Immature natural killer cell (primary cell): ENCODE data around the gene CEP85L. TPM values are rescaled to one million over a fixed set of nuclear protein-coding genes. Genes with fewer than 3 reads are reported as not detected.

Source experiments
- DNase-seq, 3 donors: peaks; one replicate each; pipeline ENCODE4 v3.0.0; 2022; ENCODE audit warnings: mixed read lengths in 1 of 3
- H3K27ac Mint-ChIP-seq, 6 donors: one replicate each; pipeline ENCODE4 v1.8.0; 2020; ENCODE audit warnings: mixed read lengths in 6 of 6, mild to moderate bottlenecking in 5 of 6, inconsistent platforms in 4 of 6, moderate library complexity in 3 of 6
- H3K27me3 Mint-ChIP-seq, 3 donors: one replicate each; pipeline ENCODE4 v1.8.0; 2020 to 2021; ENCODE audit warnings: low read depth in 3 of 3, mild to moderate bottlenecking in 3 of 3, mixed read lengths in 3 of 3, moderate library complexity in 3 of 3, inconsistent platforms in 1 of 3
- H3K36me3 Mint-ChIP-seq, 3 donors: one replicate each; pipeline ENCODE4 v1.8.0; 2020; ENCODE audit warnings: mixed read lengths in 3 of 3, inconsistent platforms in 2 of 3, mild to moderate bottlenecking in 2 of 3
- H3K4me1 Mint-ChIP-seq, 2 donors: one replicate each; pipeline ENCODE4 v1.8.0; 2020; ENCODE audit warnings: inconsistent platforms in 2 of 2, mild to moderate bottlenecking in 2 of 2, mixed read lengths in 2 of 2, moderate library complexity in 1 of 2
- H3K4me3 Mint-ChIP-seq, 5 donors: one replicate each; pipeline ENCODE4 v1.8.0; 2020; ENCODE audit warnings: mild to moderate bottlenecking in 5 of 5, mixed read lengths in 5 of 5, inconsistent platforms in 3 of 5, moderate library complexity in 3 of 5
- H3K9me3 Mint-ChIP-seq, 6 donors: one replicate each; pipeline ENCODE4 v1.8.0; 2020; ENCODE audit warnings: mild to moderate bottlenecking in 6 of 6, mixed read lengths in 6 of 6, inconsistent platforms in 4 of 6, moderate library complexity in 3 of 6
- polyA plus RNA-seq, 3 donors: library from polyadenylated mRNA; unstranded; fragments of 300-500 nt; fragmentation: Illumina TruSeq; gene quantifications; one replicate each; pipeline ENCODE4 v1.2.3, GENCODE V29; 2021

Gene CEP85L
- polyA plus RNA-seq, 3 donors from 2014 or later, result 20.1 to 23.5 (median 21.5) TPM

DNA sequence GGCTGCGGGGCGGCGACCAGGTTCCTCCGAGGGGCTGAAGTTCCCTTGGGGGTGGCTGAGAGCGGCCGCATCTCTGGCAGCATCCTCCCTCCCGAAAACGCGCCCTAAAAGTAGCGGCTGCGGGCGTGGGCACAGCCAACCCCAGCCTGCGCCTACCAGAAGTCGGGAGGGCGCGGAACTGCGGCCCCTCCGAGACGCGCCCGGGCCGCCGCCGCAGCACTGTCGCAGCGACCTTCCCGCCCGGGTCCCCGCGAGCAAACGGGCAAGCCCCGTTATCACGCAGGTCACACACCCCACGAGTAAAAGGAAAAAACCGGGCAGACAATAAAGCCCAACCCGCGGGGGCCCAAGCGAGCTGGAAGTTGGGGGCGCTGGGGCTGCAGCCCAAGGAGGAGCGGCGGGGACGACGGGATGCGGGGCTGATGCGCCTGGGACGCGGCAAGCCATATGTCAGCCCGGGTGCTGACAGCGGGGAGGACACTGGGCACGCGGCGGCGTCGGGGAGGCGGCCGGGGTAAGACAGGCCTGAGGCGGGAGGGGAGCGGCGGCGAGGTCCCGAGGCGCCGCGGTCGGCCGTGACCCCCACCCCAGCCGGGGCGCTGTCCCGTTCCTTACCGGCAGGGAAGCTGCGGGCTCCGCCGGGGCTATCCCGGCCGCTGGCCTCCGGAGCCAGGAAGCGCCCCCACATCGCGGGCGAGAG lies 659 bp downstream of the CEP85L start:
- DNase-seq, result peak; percentile 49 to 58 (median 50)
- H3K4me3 Mint-ChIP-seq, result peak overlapping the region; percentile 86 to 98 (median 89)
- H3K27me3 Mint-ChIP-seq, result peaks cover 0 to 4% (median 0%) of the 10 kb centered on the region in 3 donors
- H3K9me3 Mint-ChIP-seq, result no peaks in the 10 kb centered on the region
- H3K36me3 Mint-ChIP-seq, result no peaks in the 10 kb centered on the region
- H3K4me1 Mint-ChIP-seq, result peaks cover 26 to 36% of the 10 kb centered on the region in 2 donors
- peak overlapping the region; percentile 60 to 78 (median 72) for H3K27ac Mint-ChIP-seq

DNA sequence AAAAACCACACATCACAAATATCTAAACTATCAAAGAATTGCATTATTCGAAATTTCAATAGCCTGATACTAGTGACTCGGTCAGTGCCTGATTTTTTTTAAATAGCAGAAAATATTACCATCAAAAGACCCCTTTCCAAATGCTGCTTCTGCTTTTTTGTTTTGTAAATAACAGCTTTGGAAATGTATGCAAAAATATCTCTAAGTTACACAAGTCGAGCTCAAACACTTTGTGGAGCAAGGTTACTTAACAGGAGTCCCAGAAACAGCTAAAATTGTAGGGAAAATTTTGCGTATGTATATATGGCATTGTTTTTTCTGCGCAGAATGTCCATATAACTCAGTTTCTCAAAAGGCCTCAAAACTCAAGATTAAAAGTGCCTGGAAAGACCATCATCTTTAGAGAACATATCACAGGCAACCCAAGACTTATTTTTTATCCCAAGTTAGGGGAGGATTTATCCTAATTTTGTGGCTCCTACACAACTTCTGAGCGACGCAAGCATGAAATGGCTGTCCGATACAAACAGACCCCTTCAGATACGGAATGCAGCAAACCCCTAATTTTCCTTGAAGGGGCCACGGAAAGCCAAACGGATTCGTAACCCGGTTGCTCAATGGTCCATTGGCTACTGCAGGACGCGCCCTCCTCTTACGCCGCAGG lies 1.3 kb downstream of the CEP85L start:
- DNase-seq, result no peak
- peaks cover 0 to 7% (median 0%) of the 10 kb centered on the region in 3 donors for H3K27me3 Mint-ChIP-seq
- H3K4me1 Mint-ChIP-seq, result peaks cover 28 to 38% of the 10 kb centered on the region in 2 donors
- H3K27ac Mint-ChIP-seq, result peak overlapping the region; percentile 60 to 78 (median 68)
- H3K36me3 Mint-ChIP-seq, result peaks cover 0 to 3% (median 0%) of the 10 kb centered on the region in 3 donors
- peak overlapping the region; percentile 84 to 89 (median 87) for H3K4me3 Mint-ChIP-seq
- no peaks in the 10 kb centered on the region for H3K9me3 Mint-ChIP-seq

DNA sequence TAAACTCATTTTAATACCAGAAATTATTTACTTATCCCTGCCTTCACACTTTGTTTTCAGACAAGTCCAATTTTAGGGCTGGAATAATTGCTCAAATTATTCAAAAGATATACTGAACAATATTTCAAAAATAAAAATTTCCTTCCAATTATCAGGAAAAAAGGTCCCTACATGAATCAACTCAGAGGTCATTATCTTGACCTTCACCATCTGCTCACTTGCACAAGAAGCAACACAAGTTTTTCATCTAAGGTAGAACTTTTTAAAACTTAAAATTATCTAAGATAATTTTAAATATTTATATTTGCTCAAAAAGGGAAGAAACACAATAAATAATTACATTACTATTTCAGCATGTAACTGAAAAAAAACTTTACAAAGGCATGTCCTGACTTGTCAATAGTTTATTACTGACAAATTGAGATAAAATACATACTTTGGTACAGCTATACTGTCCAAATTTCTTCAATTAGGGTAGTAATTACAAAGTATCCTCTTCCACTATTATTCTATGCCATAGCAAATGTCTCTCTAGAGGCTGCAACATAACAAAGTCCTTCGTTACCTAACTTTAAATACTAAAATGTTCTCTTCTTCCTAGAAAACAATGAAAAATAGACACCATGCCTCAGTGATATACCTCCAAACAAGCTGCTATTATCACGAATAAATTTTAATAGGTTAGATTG lies 2.4 kb downstream of the CEP85L start:
- Mint-ChIP-seq H3K9me3 (no peaks in the 10 kb centered on the region), H3K27ac (no peak overlapping the region), H3K27me3 (peaks cover 0 to 8% (median 0%) of the 10 kb centered on the region in 3 donors), H3K36me3 (peaks cover 0 to 4% (median 0%) of the 10 kb centered on the region in 3 donors), H3K4me3 (peak overlapping the region in 4 of 5 donors; percentile 42 to 89 (median 86)), H3K4me1 (peaks cover 37 to 48% of the 10 kb centered on the region in 2 donors)
- no peak for DNase-seq

DNA sequence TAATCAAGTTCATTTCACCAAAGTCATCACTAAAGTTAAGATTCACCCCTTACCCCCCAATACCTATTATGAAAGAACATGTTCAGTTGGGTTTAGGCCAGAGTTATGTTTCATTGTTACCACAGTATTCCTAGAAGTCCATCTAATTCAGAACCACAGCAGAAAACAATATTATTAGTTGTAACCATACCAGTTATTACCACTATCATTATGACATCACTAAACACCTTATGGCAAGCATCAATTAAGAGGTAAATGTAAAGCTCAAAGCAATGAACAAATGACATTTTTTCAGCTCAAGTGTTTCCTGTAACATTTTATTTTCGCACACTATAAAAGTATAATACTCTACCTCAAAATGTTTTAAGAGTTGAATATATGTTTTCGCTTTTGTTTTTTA lies 4.4 kb downstream of the CEP85L start:
- peaks cover 38 to 49% of the 10 kb centered on the region in 2 donors for H3K4me1 Mint-ChIP-seq
- H3K27me3 Mint-ChIP-seq, result peaks cover 0 to 8% (median 0%) of the 10 kb centered on the region in 3 donors
- no peak overlapping the region for H3K4me3 Mint-ChIP-seq
- peaks cover 0 to 4% (median 0%) of the 10 kb centered on the region in 3 donors for H3K36me3 Mint-ChIP-seq
- DNase-seq, result no peak
- H3K9me3 Mint-ChIP-seq, result no peaks in the 10 kb centered on the region
- peak overlapping the region in 1 of 6 donors; percentile 36 for H3K27ac Mint-ChIP-seq

DNA sequence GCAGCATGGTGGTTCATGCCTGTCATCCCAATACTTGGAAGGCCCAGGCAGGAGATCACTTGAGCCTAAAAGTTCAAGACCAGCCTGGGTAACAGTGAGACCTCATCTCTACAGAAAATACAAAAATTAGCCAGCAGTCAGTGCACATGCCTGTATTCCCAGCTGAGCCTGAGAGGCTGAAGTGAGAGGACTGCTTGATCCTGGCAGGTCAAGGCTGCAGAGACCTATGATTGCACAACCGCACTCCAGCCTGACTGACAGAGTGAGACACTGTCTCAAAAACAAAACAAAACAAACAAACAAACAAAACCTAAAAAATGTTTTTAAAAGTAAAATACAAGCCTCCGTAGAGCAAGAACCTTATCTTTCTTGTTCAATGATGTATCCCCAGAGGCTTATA lies 6.0 kb downstream of the CEP85L start:
- H3K4me1 Mint-ChIP-seq, result peaks cover 34 to 50% of the 10 kb centered on the region in 2 donors
- H3K9me3 Mint-ChIP-seq, result no peaks in the 10 kb centered on the region
- H3K36me3 Mint-ChIP-seq, result peaks cover 0 to 4% (median 0%) of the 10 kb centered on the region in 3 donors
- no peak overlapping the region for H3K4me3 Mint-ChIP-seq
- peak overlapping the region in 1 of 6 donors; percentile 59 for H3K27ac Mint-ChIP-seq
- DNase-seq, result no peak
- peaks cover 0 to 4% (median 0%) of the 10 kb centered on the region in 3 donors for H3K27me3 Mint-ChIP-seq

DNA sequence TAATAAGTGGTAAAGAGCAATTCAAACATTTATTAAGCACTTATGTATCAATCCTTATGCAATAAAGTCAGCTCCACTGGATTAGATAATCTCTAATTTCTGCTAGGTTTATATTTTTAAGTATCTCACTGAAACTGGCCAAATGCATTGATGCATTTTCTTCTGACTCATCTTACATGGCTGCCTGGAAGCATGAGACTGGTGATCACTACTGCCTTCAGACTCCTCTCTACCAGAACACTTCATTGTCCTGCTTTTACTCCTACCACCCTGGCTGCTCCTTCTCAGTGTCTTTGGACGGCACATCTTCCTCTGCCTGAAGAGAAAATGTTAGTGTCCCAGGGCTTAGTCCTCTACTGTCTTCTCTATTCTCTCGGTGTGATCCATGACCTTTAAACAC lies 7.4 kb downstream of the CEP85L start:
- Mint-ChIP-seq H3K4me3 (no peak overlapping the region), H3K36me3 (peaks cover 0 to 4% (median 0%) of the 10 kb centered on the region in 3 donors), H3K27ac (no peak overlapping the region), H3K27me3 (peaks cover 0 to 4% (median 0%) of the 10 kb centered on the region in 3 donors), H3K4me1 (peaks cover 32 to 50% of the 10 kb centered on the region in 2 donors), H3K9me3 (no peaks in the 10 kb centered on the region)
- DNase-seq, result no peak

DNA sequence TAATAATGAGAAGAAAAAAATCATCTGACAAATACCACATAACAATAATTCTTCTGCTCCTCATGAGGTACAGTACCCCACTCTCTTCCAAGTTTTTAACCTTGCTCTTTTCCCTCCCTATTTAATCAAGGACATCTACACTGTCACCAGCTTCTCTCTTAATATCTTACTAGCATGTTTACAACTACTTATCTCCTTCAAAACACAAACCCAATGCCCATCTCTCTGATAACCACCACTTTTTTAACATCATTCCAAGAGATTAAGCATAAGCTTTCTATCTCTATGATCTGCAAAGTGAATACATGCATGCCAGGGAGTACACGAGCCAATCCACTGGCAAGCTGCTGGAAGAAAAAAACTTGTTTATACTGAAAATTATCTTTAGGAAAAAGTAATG lies 10.3 kb downstream of the CEP85L start:
- Mint-ChIP-seq H3K36me3 (peaks cover 0 to 4% (median 0%) of the 10 kb centered on the region in 3 donors), H3K27ac (peak overlapping the region in 1 of 6 donors; percentile 38), H3K9me3 (no peaks in the 10 kb centered on the region), H3K4me1 (peaks cover 45 to 59% of the 10 kb centered on the region in 2 donors), H3K4me3 (no peak overlapping the region), H3K27me3 (peaks cover 0 to 4% (median 0%) of the 10 kb centered on the region in 3 donors)
- no peak for DNase-seq

DNA sequence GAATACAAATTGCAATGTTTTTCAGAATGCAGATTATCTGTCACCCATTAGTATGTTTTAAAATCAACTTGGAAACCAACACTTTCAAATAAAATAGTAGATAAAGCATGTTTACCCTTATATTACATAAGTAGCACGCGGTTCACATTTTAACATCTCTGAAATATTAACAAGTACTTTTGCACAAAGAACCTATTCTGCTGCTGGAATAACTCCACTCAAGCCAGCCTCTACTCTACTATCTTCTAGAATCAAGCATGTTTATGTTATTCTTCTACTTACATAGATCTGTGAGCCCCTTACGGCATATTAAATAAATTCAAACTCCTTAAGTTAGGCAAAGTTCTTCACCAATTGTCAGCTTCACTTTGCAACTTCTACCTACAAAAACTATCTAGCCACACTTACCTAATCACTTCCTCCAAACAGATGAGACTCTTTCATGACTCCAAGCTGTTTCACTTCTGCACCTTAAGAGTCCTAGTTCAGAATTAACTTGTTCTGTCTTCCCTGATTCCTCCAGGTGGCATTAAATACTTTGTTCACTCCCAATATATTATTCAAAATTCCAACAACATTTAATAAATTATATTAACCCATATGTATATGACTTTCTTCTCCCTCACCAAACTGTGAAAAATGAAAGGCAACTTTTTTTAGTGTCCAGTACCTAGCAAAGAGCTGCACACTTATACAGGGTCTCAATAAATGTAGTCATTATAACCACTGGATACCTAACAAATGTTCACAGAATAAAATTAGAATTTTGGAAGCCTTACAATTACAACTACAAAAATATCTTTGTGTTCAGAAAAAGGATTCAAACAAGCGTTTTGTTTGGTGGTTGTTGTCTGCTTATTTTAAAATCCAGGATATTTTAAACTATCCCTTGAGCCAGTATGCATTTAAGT lies 12.1 kb downstream of the CEP85L start:
- DNase-seq, result no peak
- Mint-ChIP-seq H3K4me3 (peak overlapping the region in 2 of 5 donors; percentile 15 to 33), H3K9me3 (no peaks in the 10 kb centered on the region), H3K36me3 (no peaks in the 10 kb centered on the region), H3K27me3 (no peaks in the 10 kb centered on the region), H3K27ac (peak overlapping the region in 5 of 6 donors; percentile 1 to 66 (median 51)), H3K4me1 (peaks cover 40 to 62% of the 10 kb centered on the region in 2 donors)

DNA sequence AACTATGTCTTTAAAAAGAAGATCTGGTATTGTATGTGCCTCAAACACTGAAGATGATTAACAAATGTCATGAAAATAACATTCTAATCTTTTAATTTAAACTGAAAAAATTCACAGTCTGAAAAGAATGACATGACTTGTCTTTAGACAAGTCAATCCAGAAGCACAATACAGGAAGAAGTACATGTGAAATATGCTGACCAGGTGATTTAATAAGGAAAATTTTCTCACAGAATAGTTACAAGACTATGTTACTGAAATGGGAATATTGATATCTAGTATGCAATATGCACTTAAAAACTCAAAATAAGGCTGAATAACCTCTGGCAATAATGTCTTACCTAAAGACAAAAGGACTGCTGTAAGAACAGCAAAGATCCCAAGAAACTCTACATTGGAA lies 13.1 kb downstream of the CEP85L start:
- H3K9me3 Mint-ChIP-seq, result no peaks in the 10 kb centered on the region
- H3K27ac Mint-ChIP-seq, result peak overlapping the region in 1 of 6 donors; percentile 26
- peaks cover 33 to 54% of the 10 kb centered on the region in 2 donors for H3K4me1 Mint-ChIP-seq
- no peaks in the 10 kb centered on the region for H3K36me3 Mint-ChIP-seq
- DNase-seq, result no peak
- no peak overlapping the region for H3K4me3 Mint-ChIP-seq
- H3K27me3 Mint-ChIP-seq, result no peaks in the 10 kb centered on the region

DNA sequence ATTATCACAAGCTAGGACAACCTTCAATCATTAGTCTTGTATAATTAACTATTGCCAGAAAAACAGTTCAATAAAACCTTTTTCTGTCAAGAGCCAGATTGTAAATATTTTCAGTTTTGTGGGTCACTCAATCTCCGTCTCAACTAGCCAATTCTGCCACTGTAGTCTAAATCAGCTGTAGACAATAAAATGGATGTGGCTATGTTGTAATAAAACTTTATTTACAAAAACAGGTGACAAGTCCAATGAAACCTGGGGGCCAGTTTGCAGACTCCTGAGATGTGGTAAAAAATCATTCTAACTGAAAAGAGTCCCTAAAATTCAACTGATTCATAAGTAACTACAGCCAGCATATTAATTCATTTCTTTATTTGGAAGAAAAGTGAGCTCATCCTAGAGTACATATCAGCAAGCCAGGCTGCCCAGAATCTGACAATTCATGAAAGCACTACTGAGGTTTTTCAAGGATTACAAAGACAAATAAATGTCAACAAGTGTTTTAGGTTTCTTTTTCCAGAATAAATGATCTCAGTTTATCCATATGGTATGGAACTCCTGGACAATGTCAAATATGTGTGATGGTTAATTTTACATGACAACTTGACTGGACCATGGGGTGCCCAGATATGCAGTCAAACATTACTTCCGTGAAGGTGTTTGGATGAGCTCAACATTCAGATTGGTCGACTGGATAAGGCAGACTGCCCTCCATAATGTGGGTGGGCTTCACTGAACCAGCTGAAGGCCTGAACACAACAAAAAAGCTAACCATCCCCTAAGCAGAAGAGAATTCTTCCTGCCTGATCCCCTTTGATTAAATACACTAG lies 15.3 kb downstream of the CEP85L start:
- Mint-ChIP-seq H3K4me3 (no peak overlapping the region), H3K36me3 (peaks cover 0 to 6% (median 0%) of the 10 kb centered on the region in 3 donors), H3K27ac (no peak overlapping the region), H3K9me3 (no peaks in the 10 kb centered on the region), H3K27me3 (no peaks in the 10 kb centered on the region), H3K4me1 (peaks cover 34 to 60% of the 10 kb centered on the region in 2 donors)
- no peak for DNase-seq

DNA sequence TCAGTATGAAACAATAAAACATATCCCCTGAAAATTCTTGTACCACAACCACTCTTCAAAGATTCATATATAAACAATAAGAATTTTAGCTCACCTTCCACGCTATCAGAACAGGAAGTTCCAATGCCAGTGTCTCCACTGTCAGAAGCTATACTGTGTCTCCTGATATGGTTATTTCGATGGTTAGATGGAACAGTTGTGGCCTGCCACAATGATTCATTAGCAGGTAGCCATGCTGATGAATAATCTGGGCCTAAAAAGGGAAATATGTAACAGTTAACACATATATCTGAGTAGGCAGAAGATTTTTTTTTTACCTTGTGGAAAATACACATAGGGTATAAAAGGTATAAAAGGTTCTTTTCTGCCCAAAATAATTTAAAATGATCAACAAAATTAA lies 19.0 kb downstream of the CEP85L start:
- Mint-ChIP-seq H3K9me3 (no peaks in the 10 kb centered on the region), H3K27me3 (no peaks in the 10 kb centered on the region), H3K4me3 (no peak overlapping the region), H3K27ac (no peak overlapping the region), H3K36me3 (peaks cover 0 to 9% (median 4%) of the 10 kb centered on the region in 3 donors), H3K4me1 (peaks cover 31 to 51% of the 10 kb centered on the region in 2 donors)
- no peak for DNase-seq

DNA sequence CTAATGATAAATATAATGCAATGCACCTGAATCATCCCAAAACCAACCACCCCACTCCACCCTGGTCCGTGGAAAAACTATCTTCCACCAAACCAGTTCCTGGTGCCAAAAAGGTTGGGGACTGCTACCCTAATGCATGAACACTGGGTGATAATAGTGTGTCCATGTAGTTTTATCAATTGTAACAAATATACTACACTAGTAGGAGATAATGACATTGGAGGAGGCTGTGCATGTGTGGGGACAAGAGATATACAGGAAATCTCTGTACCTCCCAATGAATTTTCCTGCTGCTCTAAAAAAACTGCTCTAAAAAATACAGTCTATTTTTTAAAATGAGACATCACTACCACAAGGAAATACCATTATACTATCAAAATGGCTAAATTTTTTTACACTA lies 20.5 kb downstream of the CEP85L start:
- no peak for DNase-seq
- Mint-ChIP-seq H3K27me3 (no peaks in the 10 kb centered on the region), H3K4me3 (no peak overlapping the region), H3K9me3 (no peaks in the 10 kb centered on the region), H3K4me1 (peaks cover 28 to 51% of the 10 kb centered on the region in 2 donors), H3K36me3 (peaks cover 6 to 16% (median 11%) of the 10 kb centered on the region in 3 donors), H3K27ac (no peak overlapping the region)
